Measurements from ENCODE around the gene RBMS2. TPM values are rescaled to one million over a fixed set of nuclear protein-coding genes. Genes with fewer than 3 reads are reported as not detected.

Gene RBMS2
- polyA plus RNA-seq, 1 of the 3 experiments (the other 2 are of a cell fraction) = 8.9 TPM

GRCh38 chr12:56634837-56635791 lies 113.5 kb downstream of the RBMS2 start:
- DNase-seq = peak; percentile 85
- peaks cover 46% of the 10 kb centered on the region for H3K79me2 ChIP-seq (ENCODE audit: insufficient read depth)
- TF ChIP-seq CHD2 (IDR thresholded peaks at IDR 0.05; ENCODE audit: low read length, partially characterized antibody) (peak; percentile 46), SMC3 (IDR thresholded peaks at IDR 0.05; ENCODE audit: low read depth, low read length) (peak; percentile 23), TAF1 (IDR thresholded peaks at IDR 0.05; ENCODE audit: borderline replicate concordance, low read depth, low read length) (peak; percentile 36; the same call in 1 of the 2 replicates), EP300 (IDR thresholded peaks at IDR 0.05; ENCODE audit: borderline replicate concordance in 1 of 2, low read depth in 1 of 2, low read length in 1 of 2) (no peak), SIN3A (IDR thresholded peaks at IDR 0.05; ENCODE audit: borderline replicate concordance, low read depth, low read length) (no peak), PBX3 (IDR thresholded peaks at IDR 0.05) (no peak), POLR2AphosphoS5 (IDR thresholded peaks at IDR 0.05; ENCODE audit: low read depth, low read length) (peak; percentile 15; the same call in 1 of the 2 replicates), MXI1 (IDR thresholded peaks at IDR 0.05; ENCODE audit: low read depth, low read length) (0 out of 2 replicates have a peak, but pooled peaks have one; percentile 13), ELF1 (IDR thresholded peaks at IDR 0.05) (0 out of 2 replicates have a peak, but pooled peaks have one; percentile 18), TCF12 (IDR thresholded peaks at IDR 0.05) (no peak; the same call in 1 of the 2 replicates), RAD21 (IDR thresholded peaks at IDR 0.05; ENCODE audit: low read length) (peak; percentile 51), EZH2phosphoT487 (IDR thresholded peaks at IDR 0.05; ENCODE audit: borderline replicate concordance, low read depth) (no peak)
- TF ChIP-seq, protein P1, sequence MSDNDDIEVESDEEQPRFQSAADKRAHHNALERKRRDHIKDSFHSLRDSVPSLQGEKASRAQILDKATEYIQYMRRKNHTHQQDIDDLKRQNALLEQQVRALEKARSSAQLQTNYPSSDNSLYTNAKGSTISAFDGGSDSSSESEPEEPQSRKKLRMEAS (IDR thresholded peaks at IDR 0.05; ENCODE audit: low read depth) = peak; percentile 84
- TF ChIP-seq, protein P2, sequence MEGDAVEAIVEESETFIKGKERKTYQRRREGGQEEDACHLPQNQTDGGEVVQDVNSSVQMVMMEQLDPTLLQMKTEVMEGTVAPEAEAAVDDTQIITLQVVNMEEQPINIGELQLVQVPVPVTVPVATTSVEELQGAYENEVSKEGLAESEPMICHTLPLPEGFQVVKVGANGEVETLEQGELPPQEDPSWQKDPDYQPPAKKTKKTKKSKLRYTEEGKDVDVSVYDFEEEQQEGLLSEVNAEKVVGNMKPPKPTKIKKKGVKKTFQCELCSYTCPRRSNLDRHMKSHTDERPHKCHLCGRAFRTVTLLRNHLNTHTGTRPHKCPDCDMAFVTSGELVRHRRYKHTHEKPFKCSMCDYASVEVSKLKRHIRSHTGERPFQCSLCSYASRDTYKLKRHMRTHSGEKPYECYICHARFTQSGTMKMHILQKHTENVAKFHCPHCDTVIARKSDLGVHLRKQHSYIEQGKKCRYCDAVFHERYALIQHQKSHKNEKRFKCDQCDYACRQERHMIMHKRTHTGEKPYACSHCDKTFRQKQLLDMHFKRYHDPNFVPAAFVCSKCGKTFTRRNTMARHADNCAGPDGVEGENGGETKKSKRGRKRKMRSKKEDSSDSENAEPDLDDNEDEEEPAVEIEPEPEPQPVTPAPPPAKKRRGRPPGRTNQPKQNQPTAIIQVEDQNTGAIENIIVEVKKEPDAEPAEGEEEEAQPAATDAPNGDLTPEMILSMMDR (IDR thresholded peaks at IDR 0.05) = peak; percentile 57
- no peaks in the 10 kb centered on the region for H3K27me3 ChIP-seq (ENCODE audit: insufficient read depth)
- peak overlapping the region; percentile 77 for H2AFZ ChIP-seq (ENCODE audit: low read depth)
- H3K9ac ChIP-seq = peak overlapping the region; percentile 75
- CTCF ChIA-PET = interaction anchor here (0.7 to 3.7 kb wide), 24 partner anchors 10 to 434 kb away, joined by 3 to 54 read pairs (median 6); partner anchors contain the start of genes PRIM1 and RBMS2
- peaks cover 54% of the 10 kb centered on the region for H3F3A ChIP-seq (replicated peaks; ENCODE audit: insufficient read depth)
- H3K36me3 ChIP-seq (replicated peaks in 1 of 2; ENCODE audit: control insufficient read depth in 1 of 2, insufficient read depth in 2 of 2, low read length in 1 of 2) = peaks cover 24 to 28% of the 10 kb centered on the region in 2 experiments
- H3K4me3 ChIP-seq (ENCODE audit: low read depth in 2 of 2, low read length in 1 of 2) = peak overlapping the region; percentile 90 to 95
- H3K9me2 ChIP-seq = no peaks in the 10 kb centered on the region
- peak overlapping the region; percentile 94 to 96 for H3K27ac ChIP-seq (ENCODE audit: low read depth in 2 of 2, low read length in 1 of 2)
- no peaks in the 10 kb centered on the region for H3K9me3 ChIP-seq
- WGBS (ENCODE audit: low lambda C conversion rate) = 8% methylated on average over 39 of the region's 47 CpGs
- H4K20me1 ChIP-seq (ENCODE audit: insufficient read depth) = peaks cover 30% of the 10 kb centered on the region
- H3K4me1 ChIP-seq (ENCODE audit: control insufficient read depth in 1 of 2, insufficient read depth in 2 of 2, low read depth in 1 of 2, low read length in 1 of 2) = peaks cover 27 to 52% of the 10 kb centered on the region in 2 experiments
- peak overlapping the region; percentile 98 for H3K4me2 ChIP-seq
- POLR2A ChIA-PET = interaction anchor here (0.7 to 2.0 kb wide), 5 partner anchors 10 to 113 kb away, joined by 3 to 25 read pairs (median 4); partner anchors contain the start of genes ATP5F1B and NACA
